Measurements from ENCODE around the gene RPS6KA5.
A peak's percentile ranks its signal among the peaks of the same experiment; 100 is the strongest.

RPS6KA5 gene

GRCh38 chr14:91021991-91022621 lies 38.3 kb downstream of the RPS6KA5 start:
- Histone ChIP-seq H3K4me1 (ENCODE audit: insufficient read depth, low read length) (peaks cover 17% of the 10 kb centered on the region), H3K36me3 (ENCODE audit: insufficient read depth, low read length) (no peaks in the 10 kb centered on the region), H3K9ac (ENCODE audit: low read length) (no peak overlapping the region), H3K27ac (ENCODE audit: low read depth, low read length) (peak overlapping the region; percentile 60), H3K9me3 (ENCODE audit: low read length) (no peaks in the 10 kb centered on the region), H3K4me3 (ENCODE audit: low read depth in 1 of 2, low read length in 2 of 2) (peak overlapping the region in 1 of 2 donors; percentile 42), H3K27me3 (ENCODE audit: control insufficient read depth in 1 of 2, insufficient read depth in 2 of 2, low read length in 2 of 2) (no peaks in the 10 kb centered on the region)

- Histone ChIP-seq H3K9ac (ENCODE audit: low read length) (no peak overlapping the region), H3K9me3 (ENCODE audit: low read length) (no peaks in the 10 kb centered on the region), H3K27me3 (ENCODE audit: control insufficient read depth in 1 of 2, insufficient read depth in 2 of 2, low read length in 2 of 2) (no peaks in the 10 kb centered on the region), H3K27ac (ENCODE audit: low read depth, low read length) (no peak overlapping the region), H3K4me3 (ENCODE audit: low read depth in 1 of 2, low read length in 2 of 2) (no peak overlapping the region), H3K36me3 (ENCODE audit: insufficient read depth, low read length) (no peaks in the 10 kb centered on the region), H3K4me1 (ENCODE audit: insufficient read depth, low read length) (peaks cover 13% of the 10 kb centered on the region)
Observed at GRCh38 chr14:91021115-91021514, 39.3 kb downstream of the RPS6KA5 start.

GRCh38 chr14:91019673-91020072 lies 40.8 kb downstream of the RPS6KA5 start:
- H3K9me3 ChIP-seq (ENCODE audit: low read length), result no peaks in the 10 kb centered on the region
- no peaks in the 10 kb centered on the region for H3K27me3 ChIP-seq (ENCODE audit: control insufficient read depth in 1 of 2, insufficient read depth in 2 of 2, low read length in 2 of 2)
- no peak overlapping the region for H3K9ac ChIP-seq (ENCODE audit: low read length)
- no peak overlapping the region for H3K4me3 ChIP-seq (ENCODE audit: low read depth in 1 of 2, low read length in 2 of 2)
- no peaks in the 10 kb centered on the region for H3K36me3 ChIP-seq (ENCODE audit: insufficient read depth, low read length)
- peaks cover 23% of the 10 kb centered on the region for H3K4me1 ChIP-seq (ENCODE audit: insufficient read depth, low read length)
- no peak overlapping the region for H3K27ac ChIP-seq (ENCODE audit: low read depth, low read length)

GRCh38 chr14:91018481-91018880 lies 42.0 kb downstream of the RPS6KA5 start:
- H3K9ac ChIP-seq (ENCODE audit: low read length), result no peak overlapping the region
- no peaks in the 10 kb centered on the region for H3K27me3 ChIP-seq (ENCODE audit: control insufficient read depth in 1 of 2, insufficient read depth in 2 of 2, low read length in 2 of 2)
- no peak overlapping the region for H3K4me3 ChIP-seq (ENCODE audit: low read depth in 1 of 2, low read length in 2 of 2)
- no peaks in the 10 kb centered on the region for H3K36me3 ChIP-seq (ENCODE audit: insufficient read depth, low read length)
- no peak overlapping the region for H3K27ac ChIP-seq (ENCODE audit: low read depth, low read length)
- H3K4me1 ChIP-seq (ENCODE audit: insufficient read depth, low read length), result peaks cover 25% of the 10 kb centered on the region
- H3K9me3 ChIP-seq (ENCODE audit: low read length), result no peaks in the 10 kb centered on the region

GRCh38 chr14:91016800-91017410 lies 43.5 kb downstream of the RPS6KA5 start:
- Histone ChIP-seq H3K4me3 (ENCODE audit: low read depth in 1 of 2, low read length in 2 of 2) (no peak overlapping the region), H3K9me3 (ENCODE audit: low read length) (no peaks in the 10 kb centered on the region), H3K36me3 (ENCODE audit: insufficient read depth, low read length) (no peaks in the 10 kb centered on the region), H3K27me3 (ENCODE audit: control insufficient read depth in 1 of 2, insufficient read depth in 2 of 2, low read length in 2 of 2) (no peaks in the 10 kb centered on the region), H3K9ac (ENCODE audit: low read length) (no peak overlapping the region), H3K4me1 (ENCODE audit: insufficient read depth, low read length) (peaks cover 33% of the 10 kb centered on the region), H3K27ac (ENCODE audit: low read depth, low read length) (no peak overlapping the region)

- Histone ChIP-seq H3K27me3 (ENCODE audit: control insufficient read depth in 1 of 2, insufficient read depth in 2 of 2, low read length in 2 of 2) (no peaks in the 10 kb centered on the region), H3K9me3 (ENCODE audit: low read length) (no peaks in the 10 kb centered on the region), H3K4me3 (ENCODE audit: low read depth in 1 of 2, low read length in 2 of 2) (no peak overlapping the region), H3K27ac (ENCODE audit: low read depth, low read length) (peak overlapping the region; percentile 21), H3K9ac (ENCODE audit: low read length) (no peak overlapping the region), H3K36me3 (ENCODE audit: insufficient read depth, low read length) (no peaks in the 10 kb centered on the region), H3K4me1 (ENCODE audit: insufficient read depth, low read length) (peaks cover 42% of the 10 kb centered on the region)
Observed at GRCh38 chr14:91015435-91015834, 45.0 kb downstream of the RPS6KA5 start.

GRCh38 chr14:91012045-91012444 lies 48.4 kb downstream of the RPS6KA5 start:
- H3K9ac ChIP-seq (ENCODE audit: low read length), result peak overlapping the region; percentile 37
- no peaks in the 10 kb centered on the region for H3K27me3 ChIP-seq (ENCODE audit: control insufficient read depth in 1 of 2, insufficient read depth in 2 of 2, low read length in 2 of 2)
- H3K4me1 ChIP-seq (ENCODE audit: insufficient read depth, low read length), result peaks cover 63% of the 10 kb centered on the region
- no peaks in the 10 kb centered on the region for H3K36me3 ChIP-seq (ENCODE audit: insufficient read depth, low read length)
- peak overlapping the region in 1 of 2 donors; percentile 30 for H3K4me3 ChIP-seq (ENCODE audit: low read depth in 1 of 2, low read length in 2 of 2)
- H3K9me3 ChIP-seq (ENCODE audit: low read length), result no peaks in the 10 kb centered on the region
- peak overlapping the region; percentile 76 for H3K27ac ChIP-seq (ENCODE audit: low read depth, low read length)

GRCh38 chr14:91010153-91010533 lies 50.3 kb downstream of the RPS6KA5 start:
- H3K4me3 ChIP-seq (ENCODE audit: low read depth in 1 of 2, low read length in 2 of 2), result no peak overlapping the region
- peaks cover 64% of the 10 kb centered on the region for H3K4me1 ChIP-seq (ENCODE audit: insufficient read depth, low read length)
- H3K27ac ChIP-seq (ENCODE audit: low read depth, low read length), result no peak overlapping the region
- H3K27me3 ChIP-seq (ENCODE audit: control insufficient read depth in 1 of 2, insufficient read depth in 2 of 2, low read length in 2 of 2), result no peaks in the 10 kb centered on the region
- no peaks in the 10 kb centered on the region for H3K36me3 ChIP-seq (ENCODE audit: insufficient read depth, low read length)
- H3K9me3 ChIP-seq (ENCODE audit: low read length), result no peaks in the 10 kb centered on the region
- H3K9ac ChIP-seq (ENCODE audit: low read length), result no peak overlapping the region

GRCh38 chr14:91009501-91010152 lies 50.8 kb downstream of the RPS6KA5 start:
- Histone ChIP-seq H3K4me3 (ENCODE audit: low read depth in 1 of 2, low read length in 2 of 2) (no peak overlapping the region), H3K27ac (ENCODE audit: low read depth, low read length) (no peak overlapping the region), H3K9me3 (ENCODE audit: low read length) (no peaks in the 10 kb centered on the region), H3K4me1 (ENCODE audit: insufficient read depth, low read length) (peaks cover 65% of the 10 kb centered on the region), H3K9ac (ENCODE audit: low read length) (no peak overlapping the region), H3K36me3 (ENCODE audit: insufficient read depth, low read length) (no peaks in the 10 kb centered on the region), H3K27me3 (ENCODE audit: control insufficient read depth in 1 of 2, insufficient read depth in 2 of 2, low read length in 2 of 2) (no peaks in the 10 kb centered on the region)

GRCh38 chr14:91008759-91009409 lies 51.6 kb downstream of the RPS6KA5 start:
- no peak overlapping the region for H3K4me3 ChIP-seq (ENCODE audit: low read depth in 1 of 2, low read length in 2 of 2)
- H3K9ac ChIP-seq (ENCODE audit: low read length), result no peak overlapping the region
- no peak overlapping the region for H3K27ac ChIP-seq (ENCODE audit: low read depth, low read length)
- no peaks in the 10 kb centered on the region for H3K27me3 ChIP-seq (ENCODE audit: control insufficient read depth in 1 of 2, insufficient read depth in 2 of 2, low read length in 2 of 2)
- peaks cover 64% of the 10 kb centered on the region for H3K4me1 ChIP-seq (ENCODE audit: insufficient read depth, low read length)
- no peaks in the 10 kb centered on the region for H3K9me3 ChIP-seq (ENCODE audit: low read length)
- H3K36me3 ChIP-seq (ENCODE audit: insufficient read depth, low read length), result no peaks in the 10 kb centered on the region

GRCh38 chr14:91005716-91006115 lies 54.7 kb downstream of the RPS6KA5 start:
- Histone ChIP-seq H3K4me1 (ENCODE audit: insufficient read depth, low read length) (peaks cover 41% of the 10 kb centered on the region), H3K36me3 (ENCODE audit: insufficient read depth, low read length) (no peaks in the 10 kb centered on the region), H3K9ac (ENCODE audit: low read length) (no peak overlapping the region), H3K27ac (ENCODE audit: low read depth, low read length) (peak overlapping the region; percentile 10), H3K9me3 (ENCODE audit: low read length) (no peaks in the 10 kb centered on the region), H3K27me3 (ENCODE audit: control insufficient read depth in 1 of 2, insufficient read depth in 2 of 2, low read length in 2 of 2) (no peaks in the 10 kb centered on the region), H3K4me3 (ENCODE audit: low read depth in 1 of 2, low read length in 2 of 2) (no peak overlapping the region)
